Measurements from ENCODE around the gene IFITM1. TPM values are rescaled to one million over a fixed set of nuclear protein-coding genes. Genes with fewer than 3 reads are reported as not detected.
"Not testable (repeated sequence)": the region's sequence is repeated elsewhere in the genome, so short reads cannot be mapped to it uniquely, and the experiment has no call there.

Gene IFITM1
- total RNA-seq, 2 experiments from 2014 or later, result 36.4 to 72.4 TPM

- Histone ChIP-seq H3K9me3 (ENCODE audit: low read length) (no peaks in the 10 kb centered on the region), H3K36me3 (ENCODE audit: insufficient read depth, low read length) (no peaks in the 10 kb centered on the region), H3K4me2 (ENCODE audit: low read length) (no peak overlapping the region), H3K9me2 (ENCODE audit: insufficient read depth, low read length) (no peaks in the 10 kb centered on the region), H3K27ac (ENCODE audit: low read depth, low read length, poor library complexity, severe bottlenecking) (no peak overlapping the region), H3K4me1 (ENCODE audit: insufficient read depth, low read length, poor library complexity, severe bottlenecking) (peaks cover 30% of the 10 kb centered on the region), H3K4me3 (ENCODE audit: low read depth, low read length, poor library complexity, severe bottlenecking) (no peak overlapping the region), H4K20me1 (ENCODE audit: insufficient read depth, low read length) (no peaks in the 10 kb centered on the region), H3K79me2 (ENCODE audit: insufficient read depth, low read depth, low read length) (no peaks in the 10 kb centered on the region), H2AFZ (ENCODE audit: low read length) (no peak overlapping the region)
- CTCF ChIA-PET (ENCODE audit: unreplicated experiment), result interaction anchor here (0.6 to 1.1 kb wide), 2 partner anchors 19 to 37 kb away, joined by 3 read pairs; no protein-coding TSS in a partner anchor
- intact Hi-C loops (cut with micrococcal nuclease; ENCODE audit: unreplicated experiment), result no loop called here
- POLR2A ChIA-PET, result interaction anchor here (0.6 to 3.8 kb wide), 4 partner anchors 9 to 24 kb away, joined by 3 to 18 read pairs (median 4); partner anchors contain the start of gene IFITM2
- no TSS peak for BruUV-seq (replicated peaks)
- no peak for DNase-seq (ENCODE audit: low spot score)
- TF ChIP-seq, protein P1, sequence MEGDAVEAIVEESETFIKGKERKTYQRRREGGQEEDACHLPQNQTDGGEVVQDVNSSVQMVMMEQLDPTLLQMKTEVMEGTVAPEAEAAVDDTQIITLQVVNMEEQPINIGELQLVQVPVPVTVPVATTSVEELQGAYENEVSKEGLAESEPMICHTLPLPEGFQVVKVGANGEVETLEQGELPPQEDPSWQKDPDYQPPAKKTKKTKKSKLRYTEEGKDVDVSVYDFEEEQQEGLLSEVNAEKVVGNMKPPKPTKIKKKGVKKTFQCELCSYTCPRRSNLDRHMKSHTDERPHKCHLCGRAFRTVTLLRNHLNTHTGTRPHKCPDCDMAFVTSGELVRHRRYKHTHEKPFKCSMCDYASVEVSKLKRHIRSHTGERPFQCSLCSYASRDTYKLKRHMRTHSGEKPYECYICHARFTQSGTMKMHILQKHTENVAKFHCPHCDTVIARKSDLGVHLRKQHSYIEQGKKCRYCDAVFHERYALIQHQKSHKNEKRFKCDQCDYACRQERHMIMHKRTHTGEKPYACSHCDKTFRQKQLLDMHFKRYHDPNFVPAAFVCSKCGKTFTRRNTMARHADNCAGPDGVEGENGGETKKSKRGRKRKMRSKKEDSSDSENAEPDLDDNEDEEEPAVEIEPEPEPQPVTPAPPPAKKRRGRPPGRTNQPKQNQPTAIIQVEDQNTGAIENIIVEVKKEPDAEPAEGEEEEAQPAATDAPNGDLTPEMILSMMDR (conservative IDR thresholded peaks at IDR 0.05; ENCODE audit: low read length), result no peak
- no peak for TF ChIP-seq EZH2phosphoT487 (IDR thresholded peaks at IDR 0.05; ENCODE audit: borderline replicate concordance, low read depth, low read length)
Measured at GRCh38 chr11:316891-317301, 3.1 kb downstream of the IFITM1 start.

DNA sequence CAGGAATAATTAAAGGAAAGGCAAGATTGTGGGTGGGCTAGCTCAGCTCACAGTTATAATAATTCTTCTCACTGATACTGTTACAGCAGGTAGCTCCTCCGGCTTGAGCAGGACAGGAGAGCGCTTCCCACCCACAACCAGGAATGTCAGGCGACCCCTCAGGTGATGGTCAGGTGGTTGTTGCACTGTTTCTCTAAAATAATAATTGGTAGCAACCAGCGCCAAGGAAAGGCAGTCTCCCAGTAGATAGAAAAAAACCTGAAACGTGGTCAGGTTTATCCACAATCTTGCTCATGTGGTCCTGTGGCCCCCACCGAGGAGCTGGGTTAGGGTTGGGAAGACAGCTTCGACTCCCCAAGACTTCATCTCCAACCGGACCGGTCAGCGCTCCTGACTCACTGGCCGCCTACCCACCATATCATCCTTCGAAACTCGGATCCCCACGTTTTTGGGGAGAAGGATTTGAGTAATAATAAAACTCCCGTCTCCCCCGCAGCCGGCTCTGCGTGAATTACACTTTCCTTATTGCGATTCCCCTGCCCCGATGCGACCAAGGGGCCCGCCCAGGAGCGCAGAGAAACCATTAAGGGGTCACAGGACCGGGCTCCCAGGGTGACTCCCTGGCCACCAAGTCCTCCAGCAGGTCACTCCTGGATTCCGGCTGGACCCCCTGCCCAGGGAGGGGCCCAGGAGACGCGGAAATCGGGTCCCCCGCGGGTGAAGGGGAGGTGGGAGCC is 4.0 kb downstream of the IFITM1 start:
- H3K27ac ChIP-seq (ENCODE audit: low read depth, low read length, poor library complexity, severe bottlenecking); H3K4me2 ChIP-seq (ENCODE audit: low read length); H4K20me1 ChIP-seq (ENCODE audit: insufficient read depth, low read length); intact Hi-C loops (cut with micrococcal nuclease; ENCODE audit: unreplicated experiment); H3K4me3 ChIP-seq (ENCODE audit: low read depth, low read length, poor library complexity, severe bottlenecking); H2AFZ ChIP-seq (ENCODE audit: low read length); DNase-seq (ENCODE audit: low spot score); H3K9me2 ChIP-seq (ENCODE audit: insufficient read depth, low read length); BruUV-seq (replicated peaks); H3K9me3 ChIP-seq (ENCODE audit: low read length); H3K36me3 ChIP-seq (ENCODE audit: insufficient read depth, low read length); H3K79me2 ChIP-seq (ENCODE audit: insufficient read depth, low read depth, low read length): not testable (repeated sequence)
- CTCF ChIA-PET (ENCODE audit: unreplicated experiment), result interaction anchor here (1.1 kb wide), 1 partner anchor 36 kb away, joined by 3 read pairs; no protein-coding TSS in a partner anchor
- peaks cover 21% of the 10 kb centered on the region for H3K4me1 ChIP-seq (ENCODE audit: insufficient read depth, low read length, poor library complexity, severe bottlenecking)
- POLR2A ChIA-PET, result interaction anchor here (0.8 to 3.8 kb wide), 3 partner anchors 12 to 23 kb away, joined by 3 to 18 read pairs (median 4); no protein-coding TSS in a partner anchor

GRCh38 chr11:318405-319120 is 4.7 kb downstream of the IFITM1 start:
- CTCF ChIA-PET (ENCODE audit: unreplicated experiment); H3K9me2 ChIP-seq (ENCODE audit: insufficient read depth, low read length); H4K20me1 ChIP-seq (ENCODE audit: insufficient read depth, low read length); POLR2A ChIA-PET; BruUV-seq (replicated peaks); H3K9me3 ChIP-seq (ENCODE audit: low read length); H2AFZ ChIP-seq (ENCODE audit: low read length); intact Hi-C loops (cut with micrococcal nuclease; ENCODE audit: unreplicated experiment); H3K79me2 ChIP-seq (ENCODE audit: insufficient read depth, low read depth, low read length); DNase-seq (ENCODE audit: low spot score); H3K27ac ChIP-seq (ENCODE audit: low read depth, low read length, poor library complexity, severe bottlenecking); H3K36me3 ChIP-seq (ENCODE audit: insufficient read depth, low read length): not testable (repeated sequence)
- Histone ChIP-seq H3K4me2 (ENCODE audit: low read length) (peak overlapping the region; percentile 34; the same call in 1 of the 2 replicates), H3K4me3 (ENCODE audit: low read depth, low read length, poor library complexity, severe bottlenecking) (peak overlapping the region; percentile 38), H3K4me1 (ENCODE audit: insufficient read depth, low read length, poor library complexity, severe bottlenecking) (peaks cover 13% of the 10 kb centered on the region)

GRCh38 chr11:319121-319887 is 5.5 kb downstream of the IFITM1 start:
- H3K27ac ChIP-seq (ENCODE audit: low read depth, low read length, poor library complexity, severe bottlenecking); POLR2A ChIA-PET; CTCF ChIA-PET (ENCODE audit: unreplicated experiment): not testable (repeated sequence)

DNA sequence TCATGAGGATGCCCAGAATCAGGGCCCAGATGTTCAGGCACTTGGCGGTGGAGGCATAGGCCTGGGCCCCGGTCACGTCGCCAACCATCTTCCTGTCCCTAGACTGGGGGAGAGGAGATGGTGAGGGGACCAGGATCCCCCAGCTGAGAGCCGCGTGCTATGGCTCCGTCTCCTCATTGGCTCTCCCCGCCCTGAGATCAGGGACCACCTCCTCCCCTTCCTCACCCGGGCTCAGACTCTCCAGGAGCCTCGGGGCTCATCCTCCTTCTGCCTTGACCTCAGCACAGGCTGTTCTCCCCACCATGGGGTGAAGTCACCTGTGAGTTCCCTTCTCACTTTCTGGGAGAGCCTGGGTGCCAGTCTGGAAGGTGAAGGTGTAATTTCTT is 6.0 kb downstream of the IFITM1 start:
- H3K9me3 ChIP-seq (ENCODE audit: low read length); H3K4me2 ChIP-seq (ENCODE audit: low read length); H3K79me2 ChIP-seq (ENCODE audit: insufficient read depth, low read depth, low read length); H2AFZ ChIP-seq (ENCODE audit: low read length); POLR2A ChIA-PET; BruUV-seq (replicated peaks); intact Hi-C loops (cut with micrococcal nuclease; ENCODE audit: unreplicated experiment); H3K9me2 ChIP-seq (ENCODE audit: insufficient read depth, low read length); H4K20me1 ChIP-seq (ENCODE audit: insufficient read depth, low read length); H3K27ac ChIP-seq (ENCODE audit: low read depth, low read length, poor library complexity, severe bottlenecking); DNase-seq (ENCODE audit: low spot score); H3K36me3 ChIP-seq (ENCODE audit: insufficient read depth, low read length); CTCF ChIA-PET (ENCODE audit: unreplicated experiment); H3K4me1 ChIP-seq (ENCODE audit: insufficient read depth, low read length, poor library complexity, severe bottlenecking); H3K4me3 ChIP-seq (ENCODE audit: low read depth, low read length, poor library complexity, severe bottlenecking): not testable (repeated sequence)

More at GRCh38 chr11:319121-319887, 5.5 kb downstream of the IFITM1 start:
- DNase-seq (ENCODE audit: low spot score); H3K9me2 ChIP-seq (ENCODE audit: insufficient read depth, low read length); H3K4me3 ChIP-seq (ENCODE audit: low read depth, low read length, poor library complexity, severe bottlenecking); H3K4me2 ChIP-seq (ENCODE audit: low read length); BruUV-seq (replicated peaks); H3K79me2 ChIP-seq (ENCODE audit: insufficient read depth, low read depth, low read length); intact Hi-C loops (cut with micrococcal nuclease; ENCODE audit: unreplicated experiment); H3K9me3 ChIP-seq (ENCODE audit: low read length); H2AFZ ChIP-seq (ENCODE audit: low read length); H3K36me3 ChIP-seq (ENCODE audit: insufficient read depth, low read length); H4K20me1 ChIP-seq (ENCODE audit: insufficient read depth, low read length); H3K4me1 ChIP-seq (ENCODE audit: insufficient read depth, low read length, poor library complexity, severe bottlenecking): not testable (repeated sequence)

Data from OCI-LY7 (cell line).